SK-N-SH treated with all-trans-retinoic acid at 6 μM for 48 hours (cell line): ENCODE results near the gene TLX1.

Source experiments
- ESRRG ChIP-seq: fragments of 250-450 bp; sonication (Bioruptor Pico); IDR thresholded peaks from 2 replicates; pipeline ENCODE4 v1.6.1; 2021; ENCODE audit warnings: mild to moderate bottlenecking
- GLIS3 ChIP-seq: fragments of 250-450 bp; sonication (Bioruptor Pico); IDR thresholded peaks from 2 replicates; pipeline ENCODE4 v1.5.0; 2020; ENCODE audit warnings: mild to moderate bottlenecking, moderate library complexity
- ISL1 ChIP-seq: fragments of 250-450 bp; sonication (Bioruptor Pico); IDR thresholded peaks from 2 replicates; pipeline ENCODE4 v2.1.2; 2022; ENCODE audit warnings: mild to moderate bottlenecking, moderate library complexity
- RARB ChIP-seq: fragments of 250-450 bp; sonication (Bioruptor Pico); IDR thresholded peaks from 2 replicates; pipeline ENCODE4 v1.8.0; 2021; ENCODE audit warnings: mild to moderate bottlenecking, moderate library complexity
- TOX ChIP-seq: fragments of 250-450 bp; sonication (Bioruptor Pico); IDR thresholded peaks from 2 replicates; pipeline ENCODE4 v1.8.0; 2021; ENCODE audit warnings: mild to moderate bottlenecking, moderate library complexity, borderline replicate concordance
- ZC3H10 ChIP-seq: fragments of 250-450 bp; sonication (Bioruptor Pico); IDR thresholded peaks from 2 replicates; pipeline ENCODE4 v1.5.1; 2021; ENCODE audit warnings: mild to moderate bottlenecking, moderate library complexity
- ZFP30 ChIP-seq: fragments of 450-650 bp; formaldehyde crosslinking; IDR thresholded peaks from 2 replicates; pipeline ENCODE4 v1.5.0; 2022; ENCODE audit warnings: mild to moderate bottlenecking, moderate library complexity
- ZNF565 ChIP-seq: fragments of 450-650 bp; formaldehyde crosslinking; conservative IDR thresholded peaks from 2 replicates; pipeline ENCODE4 v1.5.0; 2020; ENCODE audit warnings: low read depth, mild to moderate bottlenecking, moderate library complexity
- TF ChIP-seq, protein P1 (sequence below): fragments of 250-450 bp; sonication (Bioruptor Pico); IDR thresholded peaks from 2 replicates; pipeline ENCODE4 v1.8.0; 2020; ENCODE audit warnings: mild to moderate bottlenecking, moderate library complexity, borderline replicate concordance

DNA sequence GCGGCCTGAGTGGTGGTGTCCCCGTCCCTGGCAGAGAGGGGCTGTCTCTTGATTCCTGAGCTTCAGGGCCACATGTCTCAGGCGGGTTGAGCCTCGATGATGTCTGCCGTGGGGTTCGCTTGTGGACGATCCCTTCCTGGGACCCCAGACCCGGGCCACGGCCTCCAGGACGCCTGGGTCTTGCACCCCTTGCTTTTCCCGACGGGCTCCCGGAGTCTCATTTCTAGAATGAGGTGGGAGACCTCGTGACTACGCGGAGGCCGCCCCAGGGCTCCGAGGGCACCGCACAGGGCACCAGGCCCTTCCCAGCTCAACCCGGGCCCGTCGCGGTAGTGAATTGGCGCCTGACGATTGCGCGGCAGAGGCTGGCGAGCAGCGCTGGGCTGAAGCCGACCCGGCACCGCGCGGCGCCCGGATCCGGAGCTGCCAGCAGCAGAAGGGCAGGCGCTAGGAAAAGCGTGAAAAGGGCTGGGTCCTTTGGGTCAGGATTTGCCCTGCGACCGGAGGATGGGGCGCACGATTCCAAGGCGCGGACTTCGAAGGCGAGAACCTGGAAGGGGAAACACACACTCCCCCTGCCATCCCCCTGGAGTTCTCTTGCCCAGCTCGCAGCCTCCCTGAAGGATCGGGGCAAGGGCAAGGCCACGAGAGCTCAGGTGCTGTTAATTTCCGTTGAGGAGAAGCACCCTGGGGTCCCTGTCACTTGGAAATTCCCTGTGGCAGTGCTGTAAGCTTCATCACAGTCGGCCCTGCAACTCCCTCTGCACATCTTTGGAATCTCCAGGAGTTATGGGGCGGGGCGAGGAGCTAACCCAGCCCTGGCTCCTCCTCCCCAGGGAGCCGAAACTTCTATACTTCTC, 15.5 kb downstream of the TLX1 start:
- TF ChIP-seq, protein P1, sequence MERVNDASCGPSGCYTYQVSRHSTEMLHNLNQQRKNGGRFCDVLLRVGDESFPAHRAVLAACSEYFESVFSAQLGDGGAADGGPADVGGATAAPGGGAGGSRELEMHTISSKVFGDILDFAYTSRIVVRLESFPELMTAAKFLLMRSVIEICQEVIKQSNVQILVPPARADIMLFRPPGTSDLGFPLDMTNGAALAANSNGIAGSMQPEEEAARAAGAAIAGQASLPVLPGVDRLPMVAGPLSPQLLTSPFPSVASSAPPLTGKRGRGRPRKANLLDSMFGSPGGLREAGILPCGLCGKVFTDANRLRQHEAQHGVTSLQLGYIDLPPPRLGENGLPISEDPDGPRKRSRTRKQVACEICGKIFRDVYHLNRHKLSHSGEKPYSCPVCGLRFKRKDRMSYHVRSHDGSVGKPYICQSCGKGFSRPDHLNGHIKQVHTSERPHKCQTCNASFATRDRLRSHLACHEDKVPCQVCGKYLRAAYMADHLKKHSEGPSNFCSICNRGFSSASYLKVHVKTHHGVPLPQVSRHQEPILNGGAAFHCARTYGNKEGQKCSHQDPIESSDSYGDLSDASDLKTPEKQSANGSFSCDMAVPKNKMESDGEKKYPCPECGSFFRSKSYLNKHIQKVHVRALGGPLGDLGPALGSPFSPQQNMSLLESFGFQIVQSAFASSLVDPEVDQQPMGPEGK, result no peak
- TF ChIP-seq RARB, result no peak
- no peak for TF ChIP-seq ZFP30 (CRISPR knock-in tag)
- TF ChIP-seq ZNF565 (CRISPR knock-in tag), result no peak
- no peak for TF ChIP-seq GLIS3 (CRISPR knock-in tag)
- TF ChIP-seq ISL1 (CRISPR knock-in tag), result no peak
- no peak for TF ChIP-seq ZC3H10 (CRISPR knock-in tag)
- TF ChIP-seq TOX (CRISPR knock-in tag), result no peak
- no peak for TF ChIP-seq ESRRG (CRISPR knock-in tag)
